ENCODE data around the gene H2BW2.

The H2BW2 gene

GRCh38 chrX:104085919-104086318, 46.2 kb downstream of the H2BW2 start:
- no peak for DNase-seq (ENCODE audit: extremely low read depth, low read depth)
- TF ChIP-seq CTCF (IDR thresholded peaks at IDR 0.05; ENCODE audit: low read depth, low read length): no peak
